Neural progenitor cell (in vitro differentiated cells): ENCODE measurements around the gene CBFA2T2.

Experiments used
- EZH2 ChIP-seq: fragments of 200-600 bp; sonication (generic); IDR thresholded peaks from 2 replicates; pipeline ENCODE4 v1.6.1; 2017; ENCODE audit warnings: antibody characterized with exemption, mild to moderate bottlenecking, moderate library complexity
- EZH2phosphoT487 ChIP-seq: fragments of 200-600 bp; sonication (generic); IDR thresholded peaks from 2 replicates; pipeline ENCODE4 v1.6.1; 2017; ENCODE audit warnings: antibody characterized with exemption
- TF ChIP-seq, protein P1 (sequence below): fragments of 200-600 bp; sonication (generic); IDR thresholded peaks from 2 replicates; pipeline ENCODE4 v1.5.1; 2017; ENCODE audit warnings: antibody characterized with exemption, mild to moderate bottlenecking

DNA sequence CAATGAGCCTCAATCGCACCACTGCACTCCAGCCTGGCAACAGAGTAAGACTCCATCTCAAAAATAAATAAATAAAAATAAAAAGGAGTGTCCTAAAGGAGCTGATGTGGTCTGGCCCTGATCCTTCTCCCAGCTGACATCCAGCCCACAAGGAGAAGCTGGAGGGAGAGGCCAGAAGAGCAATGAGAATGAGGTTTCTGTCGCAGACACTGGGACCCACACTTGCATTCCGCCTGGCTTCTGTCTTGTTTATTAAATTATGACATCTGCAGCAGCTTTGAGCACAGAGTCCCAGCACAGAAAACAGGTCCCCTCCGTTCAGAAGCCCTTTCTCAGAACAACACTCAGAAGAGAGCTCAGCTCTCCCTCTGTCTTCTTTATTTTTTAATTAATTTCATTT, 206.6 kb downstream of the CBFA2T2 start:
- TF ChIP-seq, protein P1, sequence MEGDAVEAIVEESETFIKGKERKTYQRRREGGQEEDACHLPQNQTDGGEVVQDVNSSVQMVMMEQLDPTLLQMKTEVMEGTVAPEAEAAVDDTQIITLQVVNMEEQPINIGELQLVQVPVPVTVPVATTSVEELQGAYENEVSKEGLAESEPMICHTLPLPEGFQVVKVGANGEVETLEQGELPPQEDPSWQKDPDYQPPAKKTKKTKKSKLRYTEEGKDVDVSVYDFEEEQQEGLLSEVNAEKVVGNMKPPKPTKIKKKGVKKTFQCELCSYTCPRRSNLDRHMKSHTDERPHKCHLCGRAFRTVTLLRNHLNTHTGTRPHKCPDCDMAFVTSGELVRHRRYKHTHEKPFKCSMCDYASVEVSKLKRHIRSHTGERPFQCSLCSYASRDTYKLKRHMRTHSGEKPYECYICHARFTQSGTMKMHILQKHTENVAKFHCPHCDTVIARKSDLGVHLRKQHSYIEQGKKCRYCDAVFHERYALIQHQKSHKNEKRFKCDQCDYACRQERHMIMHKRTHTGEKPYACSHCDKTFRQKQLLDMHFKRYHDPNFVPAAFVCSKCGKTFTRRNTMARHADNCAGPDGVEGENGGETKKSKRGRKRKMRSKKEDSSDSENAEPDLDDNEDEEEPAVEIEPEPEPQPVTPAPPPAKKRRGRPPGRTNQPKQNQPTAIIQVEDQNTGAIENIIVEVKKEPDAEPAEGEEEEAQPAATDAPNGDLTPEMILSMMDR = no peak
- TF ChIP-seq EZH2 = no peak
- TF ChIP-seq EZH2phosphoT487 = no peak
